Measurements from ENCODE around the gene LPIN2.
A peak's percentile ranks its signal among the peaks of the same experiment; 100 is the strongest.

Gene LPIN2

DNA sequence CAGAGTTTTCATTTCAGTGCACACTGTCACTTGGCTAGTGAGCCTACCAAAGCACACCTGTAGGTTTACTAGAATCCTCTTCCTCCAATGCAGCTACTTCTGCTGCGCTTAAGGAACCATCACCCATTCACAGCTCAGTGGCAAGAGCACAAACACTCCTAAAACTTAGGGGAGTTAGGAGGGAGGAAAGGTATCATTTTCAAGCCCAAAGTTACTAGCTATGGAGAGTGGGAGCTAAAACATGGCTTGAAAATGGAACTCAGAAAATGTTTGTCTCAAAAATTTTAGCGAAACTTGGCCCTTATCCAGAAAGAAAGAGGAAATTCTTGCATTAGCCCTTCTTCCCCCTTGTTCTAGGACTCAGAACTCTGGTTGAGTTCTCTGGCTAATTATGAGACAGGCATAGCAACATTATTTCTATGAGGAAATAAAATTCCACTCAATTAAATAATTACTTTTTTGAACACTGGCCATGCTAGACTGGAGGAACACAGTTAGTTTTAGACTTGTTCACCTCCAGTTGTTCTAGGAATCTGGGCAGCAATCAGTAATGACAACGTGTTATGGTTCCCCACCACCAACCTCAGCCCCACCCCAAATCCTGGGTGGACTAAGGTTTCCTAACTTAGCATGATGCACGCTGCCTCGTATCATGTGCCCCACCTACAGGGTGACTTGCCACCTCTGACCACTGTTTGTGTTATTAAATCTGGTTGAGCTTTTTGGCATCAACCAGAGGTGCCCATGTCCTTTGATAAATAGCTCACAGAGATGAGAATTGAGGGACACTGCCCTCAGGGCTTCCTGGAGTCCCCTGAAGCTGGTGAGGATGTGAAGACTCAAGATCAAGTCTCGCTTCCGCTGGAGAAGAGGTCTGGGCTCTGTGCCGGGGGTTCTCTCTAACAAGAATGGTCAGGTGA, 32.8 kb downstream of the LPIN2 start:
- no peak for DNase-seq

GRCh38 chr18:2979129-2979528, 33.8 kb downstream of the LPIN2 start:
- no peak for DNase-seq

DNA sequence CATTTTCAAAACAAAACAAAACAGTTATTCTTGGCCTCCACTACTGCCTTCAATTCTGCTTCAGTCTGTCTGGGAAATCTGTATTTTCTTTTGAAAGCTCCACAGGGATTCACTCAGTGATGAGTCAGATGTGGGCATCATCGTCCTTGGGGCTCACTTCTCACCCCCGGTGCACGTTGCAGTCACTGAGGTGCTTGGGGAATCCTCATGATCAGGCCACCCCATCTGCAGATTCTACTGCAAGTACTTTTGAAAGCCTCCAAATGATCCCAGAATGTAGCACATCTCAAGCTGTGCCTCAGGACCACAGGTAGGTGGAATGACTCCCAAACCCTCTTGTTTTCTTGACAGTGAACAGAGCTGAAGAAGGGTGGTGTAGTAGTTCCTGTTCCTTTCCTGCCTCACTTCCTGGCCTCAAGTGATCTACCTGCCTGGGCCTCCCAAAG, 34.3 kb downstream of the LPIN2 start:
- no peak for DNase-seq

GRCh38 chr18:2978208-2978607, 34.7 kb downstream of the LPIN2 start:
- DNase-seq: no peak

DNA sequence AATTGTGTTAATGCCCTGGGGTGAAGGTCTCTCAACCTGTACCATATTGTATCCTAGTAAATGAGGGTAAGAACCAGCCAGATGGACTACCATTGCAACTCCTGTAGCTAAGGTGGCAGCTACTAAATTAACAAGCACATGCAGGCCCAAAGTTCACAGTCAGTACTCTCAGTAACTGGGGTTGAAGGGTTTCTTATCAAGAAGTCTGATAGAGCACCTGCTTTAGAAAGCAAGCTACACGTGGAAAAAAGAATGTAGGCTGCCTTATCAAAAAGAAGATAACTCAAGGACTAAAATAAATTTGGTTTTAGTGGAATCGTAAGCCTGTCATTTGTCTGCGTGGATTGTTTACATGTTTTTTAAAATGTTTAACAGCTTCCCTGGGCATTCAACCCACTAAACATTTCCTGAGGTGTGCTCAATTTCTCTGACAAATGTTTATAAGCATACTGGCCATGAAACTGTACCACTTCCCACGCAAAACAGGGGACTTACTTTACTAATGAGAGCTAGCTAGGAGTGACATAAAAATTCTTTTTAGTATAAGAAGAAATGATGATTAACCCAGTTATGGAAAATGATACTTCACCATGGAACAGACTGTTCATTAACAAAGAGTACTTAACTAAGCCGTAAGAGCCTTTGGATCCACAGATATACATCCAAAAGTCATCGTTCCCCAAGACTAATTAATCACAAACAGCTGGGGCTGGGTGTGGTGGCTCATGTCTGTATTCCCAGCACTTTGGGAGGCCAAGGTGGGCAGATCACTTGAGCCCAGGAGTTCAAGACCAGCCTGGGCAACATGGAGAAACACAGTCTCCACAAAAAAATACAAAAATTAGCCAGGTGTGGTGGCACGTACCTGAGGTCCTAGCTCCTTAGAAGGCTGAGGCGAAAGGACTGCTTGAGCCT, 36.5 kb downstream of the LPIN2 start:
- no peak for DNase-seq

- DNase-seq: no peak
These were observed 38.2 kb downstream of the LPIN2 start for GRCh38 chr18:2974731-2975130.

GRCh38 chr18:2971741-2972552, 41.0 kb downstream of the LPIN2 start:
- peak; percentile 62 for DNase-seq

GRCh38 chr18:2970772-2971659, 41.9 kb downstream of the LPIN2 start:
- no peak for DNase-seq

DNA sequence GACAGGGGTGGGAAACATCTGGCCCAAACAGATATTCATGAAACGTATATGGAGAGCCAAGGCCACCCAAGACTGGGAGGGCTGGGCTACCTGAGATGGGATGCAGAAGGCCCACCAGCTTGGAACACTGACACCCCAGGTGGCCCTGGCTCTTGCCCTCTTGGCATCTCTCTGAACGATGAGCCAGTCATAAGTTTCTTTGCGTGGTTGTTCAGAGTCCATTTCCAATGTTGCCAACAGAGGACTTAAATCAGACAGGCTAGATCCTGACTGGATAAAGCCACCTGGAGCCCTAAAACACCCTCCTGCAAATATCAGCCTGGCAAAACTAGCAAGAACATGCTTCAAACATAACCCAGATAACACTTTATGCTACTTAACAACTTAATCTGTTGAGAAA, 42.6 kb downstream of the LPIN2 start:
- no peak for DNase-seq

DNA sequence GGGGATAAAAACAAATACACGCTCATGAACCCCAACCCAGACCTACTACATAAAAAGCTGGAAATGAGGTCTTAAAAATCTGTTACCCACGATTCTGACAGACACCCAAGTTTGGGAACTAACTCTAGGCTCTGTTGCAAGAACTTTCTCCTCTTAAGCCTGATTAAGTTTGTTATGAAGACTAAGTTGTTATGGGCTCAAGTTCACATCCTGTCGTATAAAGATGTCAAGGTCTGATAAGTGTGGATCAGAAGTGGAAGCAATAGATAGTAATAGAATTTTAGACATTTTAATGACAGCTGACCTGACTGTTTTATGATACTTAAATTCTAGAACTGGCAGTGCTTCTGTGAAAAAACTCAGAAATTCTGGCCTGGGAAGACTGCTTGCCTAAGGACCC, 43.2 kb downstream of the LPIN2 start:
- DNase-seq: no peak

DNA sequence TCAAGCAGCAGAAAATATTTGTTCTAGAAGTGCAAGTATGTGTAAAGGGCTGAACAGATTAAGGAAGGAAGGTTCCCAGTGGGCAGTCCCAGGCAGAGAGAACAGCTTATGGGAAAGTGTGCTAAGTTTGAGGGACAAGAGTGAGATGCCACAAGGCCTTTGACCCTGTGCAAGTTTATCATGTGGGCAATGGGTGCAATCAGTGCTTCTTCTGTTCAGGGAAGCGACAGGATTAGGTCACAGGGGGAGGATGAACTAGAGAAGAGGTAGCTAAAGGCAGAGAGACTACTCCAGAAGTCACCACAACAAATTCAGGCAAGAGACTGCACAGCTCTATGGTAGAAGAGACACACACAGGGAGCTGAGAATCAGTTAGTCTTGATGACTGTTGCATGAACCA, 44.3 kb downstream of the LPIN2 start:
- no peak for DNase-seq

- DNase-seq: no peak
These were observed 45.1 kb downstream of the LPIN2 start for GRCh38 chr18:2967820-2968219.

DNA sequence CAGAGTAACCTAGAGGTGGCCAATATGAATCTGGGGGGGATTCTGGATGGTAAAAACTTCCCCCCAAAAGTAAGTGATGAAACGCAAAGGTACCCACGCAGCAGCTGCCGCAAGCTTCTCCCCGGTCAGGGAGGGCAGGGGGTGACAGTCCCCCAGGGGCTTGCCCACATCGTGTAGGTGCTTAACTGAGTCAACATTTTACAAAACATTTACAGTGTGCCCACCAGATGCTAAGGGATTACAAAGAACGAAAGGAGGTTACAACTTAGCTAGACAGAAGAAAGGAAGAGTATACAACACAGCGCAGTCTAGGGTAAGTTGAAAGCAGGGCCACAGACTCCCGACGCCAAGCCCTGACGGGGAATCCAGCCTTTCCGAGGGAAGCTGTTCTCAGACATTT, 45.6 kb downstream of the LPIN2 start:
- DNase-seq: no peak

DNA sequence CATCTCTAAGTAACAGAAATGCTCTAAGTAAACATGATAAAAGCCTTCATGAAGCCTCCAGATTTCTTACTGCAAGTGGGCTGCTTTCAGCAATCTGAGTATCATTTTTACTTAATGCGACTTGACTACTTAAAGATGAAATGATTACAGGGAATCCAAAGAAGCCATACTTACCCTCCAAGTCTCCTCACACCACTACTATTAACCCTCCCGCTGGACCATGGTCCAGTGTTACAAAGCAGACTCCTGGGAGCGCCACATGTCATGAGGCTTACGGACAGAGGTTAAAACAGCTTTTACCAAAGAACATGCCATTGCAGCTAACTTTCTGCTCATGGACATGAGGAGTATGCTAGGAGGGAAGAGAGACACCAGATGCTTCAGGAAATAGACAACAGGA, 46.4 kb downstream of the LPIN2 start:
- no peak for DNase-seq

GRCh38 chr18:2965797-2966196, 47.1 kb downstream of the LPIN2 start:
- no peak for DNase-seq

DNA sequence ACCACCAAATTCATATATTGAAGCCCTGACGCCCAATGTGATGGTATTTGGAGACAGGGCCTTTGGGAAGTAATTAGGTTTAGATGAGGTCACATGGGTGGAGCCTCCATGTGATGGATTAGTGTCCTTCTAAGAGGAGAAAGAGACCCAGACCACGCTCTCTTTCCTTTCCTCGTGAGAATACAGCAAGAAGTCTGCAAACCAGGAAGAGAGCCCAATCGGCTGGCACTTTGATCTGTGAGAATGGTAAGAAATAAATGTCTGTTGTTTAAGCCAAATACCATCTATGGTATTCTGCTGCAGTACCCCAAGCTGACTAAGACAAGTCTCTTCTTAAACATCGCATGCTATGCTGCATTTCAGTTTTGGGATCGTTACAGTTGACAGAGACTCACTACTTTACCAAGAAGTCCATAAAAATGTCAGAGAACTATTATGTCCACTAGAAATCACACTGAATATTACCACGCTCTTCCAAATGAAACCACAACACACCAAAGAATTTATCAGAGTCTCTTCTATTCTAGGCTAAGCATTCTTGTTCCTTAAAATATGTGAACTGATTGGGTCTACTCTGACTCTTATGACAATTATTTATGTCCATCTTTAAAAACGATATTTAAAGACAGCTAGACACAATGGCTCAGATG, 48.5 kb downstream of the LPIN2 start:
- DNase-seq: no peak

Data from effector CD4-positive, alpha-beta T cell (primary cell).